GM23338 (cell line): ENCODE measurements around the gene KAZN.

Experiments
- CREB1 ChIP-seq: fragments of 250-450 bp; sonication (Bioruptor Pico); IDR thresholded peaks from 2 replicates; pipeline ENCODE4 v1.5.0; 2020; ENCODE audit warnings: low read depth, mild to moderate bottlenecking, moderate library complexity
- CTCF ChIP-seq, 2 experiments: fragments of 200-600 bp in 1 of 2; sonication (generic) in 1 of 2; conservative IDR thresholded peaks; 2 replicates each; pipeline versions ENCODE4 v1.5.1 to v1.6.1; 2016 to 2017; ENCODE audit warnings: antibody characterized with exemption in 2 of 2, low read depth in 2 of 2, mild to moderate bottlenecking in 2 of 2, moderate library complexity in 1 of 2
- EZH2 ChIP-seq: fragments of 200-600 bp; sonication (generic); IDR thresholded peaks from one replicate; pipeline ENCODE4 v1.8.0; 2017; ENCODE audit warnings: antibody characterized with exemption, mild to moderate bottlenecking, low read depth; ENCODE audit not compliant: unreplicated experiment
- EZH2phosphoT487 ChIP-seq: fragments of 200-600 bp; sonication (generic); IDR thresholded peaks from one replicate; pipeline ENCODE4 v1.8.1; 2018; ENCODE audit warnings: antibody characterized with exemption; ENCODE audit not compliant: unreplicated experiment
- JUNB ChIP-seq: IDR thresholded peaks from one replicate; pipeline ENCODE4 v1.6.1; 2016; ENCODE audit warnings: antibody characterized with exemption; ENCODE audit not compliant: unreplicated experiment
- NANOG ChIP-seq: IDR thresholded peaks from 2 replicates; pipeline ENCODE4 v1.6.1; 2016; ENCODE audit warnings: antibody characterized with exemption, borderline replicate concordance
- POLR2AphosphoS5 ChIP-seq: IDR thresholded peaks from 2 replicates; pipeline ENCODE4 v1.6.1; 2016; ENCODE audit warnings: antibody characterized with exemption, low read depth
- STAT1 ChIP-seq: IDR thresholded peaks from one replicate; pipeline ENCODE4 v1.6.1; 2016; ENCODE audit warnings: antibody characterized with exemption; ENCODE audit not compliant: unreplicated experiment
- ZNF331 ChIP-seq: fragments of 250-450 bp; sonication (Bioruptor Pico); IDR thresholded peaks from 2 replicates; pipeline ENCODE4 v1.5.0; 2020; ENCODE audit warnings: low read depth, mild to moderate bottlenecking, moderate library complexity
- TF ChIP-seq, protein P1 (sequence below): IDR thresholded peaks from one replicate; pipeline ENCODE4 v1.6.1; 2018; ENCODE audit warnings: antibody characterized with exemption; ENCODE audit not compliant: unreplicated experiment
- TF ChIP-seq, protein P2 (sequence below): fragments of 250-450 bp; sonication (Bioruptor Pico); IDR thresholded peaks from 2 replicates; pipeline ENCODE4 v1.5.0; 2020; ENCODE audit warnings: mild to moderate bottlenecking, moderate library complexity

DNA sequence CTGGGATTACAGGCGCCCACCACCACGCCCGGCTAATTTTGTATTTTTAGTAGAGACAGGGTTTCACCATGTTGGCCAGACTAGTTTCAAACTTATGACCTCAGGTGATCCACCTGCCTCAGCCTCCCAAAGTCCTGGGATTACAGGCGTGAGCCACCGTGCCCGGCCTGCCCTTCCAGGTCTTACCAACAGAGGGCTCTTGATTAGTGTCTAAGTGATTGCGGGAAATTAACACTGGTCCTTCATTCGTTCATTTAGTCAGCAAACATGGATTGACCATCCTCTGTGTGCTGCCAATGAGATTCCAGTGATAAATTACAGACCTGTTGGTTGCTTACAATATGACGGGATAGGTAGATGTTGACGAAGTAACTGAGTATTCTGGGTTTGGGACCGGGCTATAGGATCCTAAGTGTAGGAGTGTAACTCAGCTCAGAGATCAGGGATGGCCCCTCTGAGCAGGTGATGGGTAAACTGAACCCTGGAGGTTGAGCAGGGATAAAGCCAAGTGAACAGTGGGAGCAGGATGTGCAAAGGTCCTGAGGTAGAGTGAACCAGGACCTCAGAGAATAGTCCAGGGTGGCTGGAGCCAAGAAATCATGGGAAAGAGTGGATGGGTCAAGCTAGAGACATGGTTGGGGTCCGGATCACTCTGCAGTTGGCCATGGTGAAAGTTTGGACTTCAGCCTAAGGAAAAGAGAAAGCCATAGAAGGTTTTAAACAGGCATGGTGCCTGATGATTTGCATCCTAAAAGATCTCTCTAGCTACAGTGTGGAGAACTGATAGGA, 171.2 kb downstream of the KAZN start:
- TF ChIP-seq CTCF (conservative IDR thresholded peaks at IDR 0.05; ENCODE audit: low read depth in 2 of 2) (peak; percentile 55 to 65), POLR2AphosphoS5 (no peak), CREB1 (CRISPR knock-in tag) (no peak), JUNB (no peak), EZH2 (no peak), EZH2phosphoT487 (no peak), STAT1 (no peak), NANOG (no peak), ZNF331 (CRISPR knock-in tag) (no peak)
- TF ChIP-seq, protein P1, sequence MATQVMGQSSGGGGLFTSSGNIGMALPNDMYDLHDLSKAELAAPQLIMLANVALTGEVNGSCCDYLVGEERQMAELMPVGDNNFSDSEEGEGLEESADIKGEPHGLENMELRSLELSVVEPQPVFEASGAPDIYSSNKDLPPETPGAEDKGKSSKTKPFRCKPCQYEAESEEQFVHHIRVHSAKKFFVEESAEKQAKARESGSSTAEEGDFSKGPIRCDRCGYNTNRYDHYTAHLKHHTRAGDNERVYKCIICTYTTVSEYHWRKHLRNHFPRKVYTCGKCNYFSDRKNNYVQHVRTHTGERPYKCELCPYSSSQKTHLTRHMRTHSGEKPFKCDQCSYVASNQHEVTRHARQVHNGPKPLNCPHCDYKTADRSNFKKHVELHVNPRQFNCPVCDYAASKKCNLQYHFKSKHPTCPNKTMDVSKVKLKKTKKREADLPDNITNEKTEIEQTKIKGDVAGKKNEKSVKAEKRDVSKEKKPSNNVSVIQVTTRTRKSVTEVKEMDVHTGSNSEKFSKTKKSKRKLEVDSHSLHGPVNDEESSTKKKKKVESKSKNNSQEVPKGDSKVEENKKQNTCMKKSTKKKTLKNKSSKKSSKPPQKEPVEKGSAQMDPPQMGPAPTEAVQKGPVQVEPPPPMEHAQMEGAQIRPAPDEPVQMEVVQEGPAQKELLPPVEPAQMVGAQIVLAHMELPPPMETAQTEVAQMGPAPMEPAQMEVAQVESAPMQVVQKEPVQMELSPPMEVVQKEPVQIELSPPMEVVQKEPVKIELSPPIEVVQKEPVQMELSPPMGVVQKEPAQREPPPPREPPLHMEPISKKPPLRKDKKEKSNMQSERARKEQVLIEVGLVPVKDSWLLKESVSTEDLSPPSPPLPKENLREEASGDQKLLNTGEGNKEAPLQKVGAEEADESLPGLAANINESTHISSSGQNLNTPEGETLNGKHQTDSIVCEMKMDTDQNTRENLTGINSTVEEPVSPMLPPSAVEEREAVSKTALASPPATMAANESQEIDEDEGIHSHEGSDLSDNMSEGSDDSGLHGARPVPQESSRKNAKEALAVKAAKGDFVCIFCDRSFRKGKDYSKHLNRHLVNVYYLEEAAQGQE: no peak
- TF ChIP-seq, protein P2, sequence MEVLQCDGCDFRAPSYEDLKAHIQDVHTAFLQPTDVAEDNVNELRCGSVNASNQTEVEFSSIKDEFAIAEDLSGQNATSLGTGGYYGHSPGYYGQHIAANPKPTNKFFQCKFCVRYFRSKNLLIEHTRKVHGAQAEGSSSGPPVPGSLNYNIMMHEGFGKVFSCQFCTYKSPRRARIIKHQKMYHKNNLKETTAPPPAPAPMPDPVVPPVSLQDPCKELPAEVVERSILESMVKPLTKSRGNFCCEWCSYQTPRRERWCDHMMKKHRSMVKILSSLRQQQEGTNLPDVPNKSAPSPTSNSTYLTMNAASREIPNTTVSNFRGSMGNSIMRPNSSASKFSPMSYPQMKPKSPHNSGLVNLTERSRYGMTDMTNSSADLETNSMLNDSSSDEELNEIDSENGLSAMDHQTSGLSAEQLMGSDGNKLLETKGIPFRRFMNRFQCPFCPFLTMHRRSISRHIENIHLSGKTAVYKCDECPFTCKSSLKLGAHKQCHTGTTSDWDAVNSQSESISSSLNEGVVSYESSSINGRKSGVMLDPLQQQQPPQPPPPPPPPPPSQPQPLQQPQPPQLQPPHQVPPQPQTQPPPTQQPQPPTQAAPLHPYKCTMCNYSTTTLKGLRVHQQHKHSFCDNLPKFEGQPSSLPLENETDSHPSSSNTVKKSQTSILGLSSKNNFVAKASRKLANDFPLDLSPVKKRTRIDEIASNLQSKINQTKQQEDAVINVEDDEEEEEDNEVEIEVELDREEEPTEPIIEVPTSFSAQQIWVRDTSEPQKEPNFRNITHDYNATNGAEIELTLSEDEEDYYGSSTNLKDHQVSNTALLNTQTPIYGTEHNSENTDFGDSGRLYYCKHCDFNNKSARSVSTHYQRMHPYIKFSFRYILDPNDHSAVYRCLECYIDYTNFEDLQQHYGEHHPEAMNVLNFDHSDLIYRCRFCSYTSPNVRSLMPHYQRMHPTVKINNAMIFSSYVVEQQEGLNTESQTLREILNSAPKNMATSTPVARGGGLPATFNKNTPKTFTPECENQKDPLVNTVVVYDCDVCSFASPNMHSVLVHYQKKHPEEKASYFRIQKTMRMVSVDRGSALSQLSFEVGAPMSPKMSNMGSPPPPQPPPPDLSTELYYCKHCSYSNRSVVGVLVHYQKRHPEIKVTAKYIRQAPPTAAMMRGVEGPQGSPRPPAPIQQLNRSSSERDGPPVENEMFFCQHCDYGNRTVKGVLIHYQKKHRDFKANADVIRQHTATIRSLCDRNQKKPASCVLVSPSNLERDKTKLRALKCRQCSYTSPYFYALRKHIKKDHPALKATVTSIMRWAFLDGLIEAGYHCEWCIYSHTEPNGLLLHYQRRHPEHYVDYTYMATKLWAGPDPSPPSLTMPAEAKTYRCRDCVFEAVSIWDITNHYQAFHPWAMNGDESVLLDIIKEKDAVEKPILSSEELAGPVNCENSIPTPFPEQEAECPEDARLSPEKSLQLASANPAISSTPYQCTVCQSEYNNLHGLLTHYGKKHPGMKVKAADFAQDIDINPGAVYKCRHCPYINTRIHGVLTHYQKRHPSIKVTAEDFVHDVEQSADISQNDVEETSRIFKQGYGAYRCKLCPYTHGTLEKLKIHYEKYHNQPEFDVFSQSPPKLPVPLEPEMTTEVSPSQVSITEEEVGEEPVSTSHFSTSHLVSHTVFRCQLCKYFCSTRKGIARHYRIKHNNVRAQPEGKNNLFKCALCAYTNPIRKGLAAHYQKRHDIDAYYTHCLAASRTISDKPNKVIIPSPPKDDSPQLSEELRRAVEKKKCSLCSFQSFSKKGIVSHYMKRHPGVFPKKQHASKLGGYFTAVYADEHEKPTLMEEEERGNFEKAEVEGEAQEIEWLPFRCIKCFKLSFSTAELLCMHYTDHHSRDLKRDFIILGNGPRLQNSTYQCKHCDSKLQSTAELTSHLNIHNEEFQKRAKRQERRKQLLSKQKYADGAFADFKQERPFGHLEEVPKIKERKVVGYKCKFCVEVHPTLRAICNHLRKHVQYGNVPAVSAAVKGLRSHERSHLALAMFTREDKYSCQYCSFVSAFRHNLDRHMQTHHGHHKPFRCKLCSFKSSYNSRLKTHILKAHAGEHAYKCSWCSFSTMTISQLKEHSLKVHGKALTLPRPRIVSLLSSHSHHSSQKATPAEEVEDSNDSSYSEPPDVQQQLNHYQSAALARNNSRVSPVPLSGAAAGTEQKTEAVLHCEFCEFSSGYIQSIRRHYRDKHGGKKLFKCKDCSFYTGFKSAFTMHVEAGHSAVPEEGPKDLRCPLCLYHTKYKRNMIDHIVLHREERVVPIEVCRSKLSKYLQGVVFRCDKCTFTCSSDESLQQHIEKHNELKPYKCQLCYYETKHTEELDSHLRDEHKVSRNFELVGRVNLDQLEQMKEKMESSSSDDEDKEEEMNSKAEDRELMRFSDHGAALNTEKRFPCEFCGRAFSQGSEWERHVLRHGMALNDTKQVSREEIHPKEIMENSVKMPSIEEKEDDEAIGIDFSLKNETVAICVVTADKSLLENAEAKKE (CRISPR knock-in tag): no peak
